HK-2 (cell line): ENCODE results near the gene SREBF1.

Source experiments
- DNase-seq: peaks from one replicate; pipeline ENCODE4 v3.0.0-alpha.2; 2018; ENCODE audit not compliant: unreplicated experiment

SREBF1 gene

GRCh38 chr17:17836818-17837379, at the start of gene SREBF1:
TSS of gene SREBF1 (minus strand) at chr17:17836986. CDS start at chr17:17836817, 169 bp downstream.
- peak; percentile 60 for DNase-seq

- DNase-seq, result no peak
Observed at GRCh38 chr17:17886226-17886625, 49.4 kb upstream of the SREBF1 start.

GRCh38 chr17:17884391-17885357, 47.9 kb upstream of the SREBF1 start:
- no peak for DNase-seq

GRCh38 chr17:17883801-17884200, 47.0 kb upstream of the SREBF1 start:
- no peak for DNase-seq

GRCh38 chr17:17882082-17882581, 45.3 kb upstream of the SREBF1 start:
- DNase-seq, result no peak

GRCh38 chr17:17880577-17881196, 43.9 kb upstream of the SREBF1 start:
- no peak for DNase-seq

- peak; percentile 27 for DNase-seq
Observed at GRCh38 chr17:17877529-17878358, 41.0 kb upstream of the SREBF1 start.

GRCh38 chr17:17876959-17877528, 40.3 kb upstream of the SREBF1 start:
- no peak for DNase-seq

GRCh38 chr17:17874478-17874877, 37.7 kb upstream of the SREBF1 start:
- DNase-seq, result no peak

GRCh38 chr17:17873450-17873991, 36.7 kb upstream of the SREBF1 start:
- DNase-seq, result no peak

GRCh38 chr17:17872547-17873345, 36.0 kb upstream of the SREBF1 start:
- DNase-seq, result no peak

GRCh38 chr17:17871913-17872312, 35.1 kb upstream of the SREBF1 start:
- no peak for DNase-seq

GRCh38 chr17:17870247-17870646, 33.5 kb upstream of the SREBF1 start:
- DNase-seq, result no peak

GRCh38 chr17:17868641-17869522, 32.1 kb upstream of the SREBF1 start:
- no peak for DNase-seq

- DNase-seq, result no peak
Observed at GRCh38 chr17:17866897-17867296, 30.1 kb upstream of the SREBF1 start.

GRCh38 chr17:17866425-17866824, 29.6 kb upstream of the SREBF1 start:
- no peak for DNase-seq

GRCh38 chr17:17865035-17865434, 28.2 kb upstream of the SREBF1 start:
- no peak for DNase-seq

GRCh38 chr17:17860766-17861107, 24.0 kb upstream of the SREBF1 start:
- DNase-seq, result no peak
